ENCODE results near the gene MALSU1. TPM values are rescaled to one million over a fixed set of nuclear protein-coding genes. Genes with fewer than 3 reads are reported as not detected.
A peak's percentile ranks its signal among the peaks of the same experiment; 100 is the strongest.

Gene MALSU1
- total and polyA plus RNA-seq, 3 donors from 2014 or later = 51.8 to 74.9 (median 63.8) TPM

DNA sequence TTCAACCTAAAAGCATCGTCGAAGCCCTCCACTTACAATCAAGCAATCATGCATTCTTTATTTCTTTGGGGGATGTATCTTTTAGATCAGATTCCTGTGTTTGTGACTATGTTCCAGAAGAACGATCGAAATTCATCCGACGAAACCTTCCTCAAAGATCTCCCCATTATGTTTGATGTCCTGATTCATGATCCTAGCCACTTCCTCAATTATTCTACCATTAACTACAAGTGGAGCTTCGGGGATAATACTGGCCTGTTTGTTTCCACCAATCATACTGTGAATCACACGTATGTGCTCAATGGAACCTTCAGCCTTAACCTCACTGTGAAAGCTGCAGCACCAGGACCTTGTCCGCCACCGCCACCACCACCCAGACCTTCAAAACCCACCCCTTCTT is 38.8 kb upstream of the MALSU1 start:
- TF ChIP-seq POLR2A (IDR thresholded peaks at IDR 0.05) = no peak
- TF ChIP-seq, protein P1, sequence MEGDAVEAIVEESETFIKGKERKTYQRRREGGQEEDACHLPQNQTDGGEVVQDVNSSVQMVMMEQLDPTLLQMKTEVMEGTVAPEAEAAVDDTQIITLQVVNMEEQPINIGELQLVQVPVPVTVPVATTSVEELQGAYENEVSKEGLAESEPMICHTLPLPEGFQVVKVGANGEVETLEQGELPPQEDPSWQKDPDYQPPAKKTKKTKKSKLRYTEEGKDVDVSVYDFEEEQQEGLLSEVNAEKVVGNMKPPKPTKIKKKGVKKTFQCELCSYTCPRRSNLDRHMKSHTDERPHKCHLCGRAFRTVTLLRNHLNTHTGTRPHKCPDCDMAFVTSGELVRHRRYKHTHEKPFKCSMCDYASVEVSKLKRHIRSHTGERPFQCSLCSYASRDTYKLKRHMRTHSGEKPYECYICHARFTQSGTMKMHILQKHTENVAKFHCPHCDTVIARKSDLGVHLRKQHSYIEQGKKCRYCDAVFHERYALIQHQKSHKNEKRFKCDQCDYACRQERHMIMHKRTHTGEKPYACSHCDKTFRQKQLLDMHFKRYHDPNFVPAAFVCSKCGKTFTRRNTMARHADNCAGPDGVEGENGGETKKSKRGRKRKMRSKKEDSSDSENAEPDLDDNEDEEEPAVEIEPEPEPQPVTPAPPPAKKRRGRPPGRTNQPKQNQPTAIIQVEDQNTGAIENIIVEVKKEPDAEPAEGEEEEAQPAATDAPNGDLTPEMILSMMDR (IDR thresholded peaks at IDR 0.05) = no peak
- H3K4me3 ChIP-seq = no peak overlapping the region
- H3K27ac ChIP-seq = no peak overlapping the region
- 86 to 88% methylated on average over 10 of the region's 10 CpGs for WGBS, 2 donors
- no peaks in the 10 kb centered on the region for H3K36me3 ChIP-seq (ENCODE audit: low read depth, missing control alignments)
- DNase-seq = no peak
- no peaks in the 10 kb centered on the region for H3K4me1 ChIP-seq
- no peaks in the 10 kb centered on the region for H3K27me3 ChIP-seq
- H3K9me3 ChIP-seq = no peaks in the 10 kb centered on the region
- intact Hi-C loops (cut with DNase I; ENCODE audit: low total_unique reads) = no loop called here

DNA sequence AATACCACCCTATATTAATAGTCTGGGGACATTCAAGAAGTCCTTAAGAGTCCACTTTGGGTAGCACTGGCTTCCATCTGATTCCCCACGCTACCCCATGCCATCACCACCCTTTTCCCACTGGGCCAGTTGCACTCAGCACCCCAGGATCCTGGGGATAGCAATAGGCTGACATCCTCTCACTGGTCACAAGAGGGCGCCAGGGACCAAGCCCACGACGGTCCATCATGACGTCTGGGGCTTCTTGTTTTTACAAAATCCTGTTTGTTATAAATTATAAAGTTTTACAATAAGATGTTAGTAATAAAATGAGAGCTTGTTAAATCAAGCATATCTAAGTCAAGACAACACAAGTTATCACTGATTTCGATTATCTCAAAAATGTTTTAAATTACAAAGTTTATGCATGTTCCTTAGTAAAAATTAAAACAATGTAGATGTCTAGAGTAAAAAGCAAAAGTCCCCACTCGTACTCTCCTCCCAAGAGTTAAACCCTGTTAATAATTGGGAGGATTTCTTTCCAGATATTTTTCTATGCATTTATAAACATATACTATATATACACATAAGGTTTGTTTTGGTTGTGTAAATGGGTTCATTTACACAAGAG is 37.2 kb upstream of the MALSU1 start:
- Histone ChIP-seq H3K9me3 (no peaks in the 10 kb centered on the region), H3K27ac (no peak overlapping the region), H3K4me3 (no peak overlapping the region), H3K36me3 (ENCODE audit: low read depth, missing control alignments) (no peaks in the 10 kb centered on the region), H3K27me3 (no peaks in the 10 kb centered on the region), H3K4me1 (no peaks in the 10 kb centered on the region)
- DNase-seq = peak; percentile 62
- intact Hi-C loops (cut with DNase I; ENCODE audit: low total_unique reads) = no loop called here
- WGBS, 2 donors = 12 to 16% methylated on average over 7 of the region's 7 CpGs
- TF ChIP-seq, protein P1 (IDR thresholded peaks at IDR 0.05) = peak; percentile 41 to 73 (median 63)
- TF ChIP-seq POLR2A (IDR thresholded peaks at IDR 0.05) = no peak

DNA sequence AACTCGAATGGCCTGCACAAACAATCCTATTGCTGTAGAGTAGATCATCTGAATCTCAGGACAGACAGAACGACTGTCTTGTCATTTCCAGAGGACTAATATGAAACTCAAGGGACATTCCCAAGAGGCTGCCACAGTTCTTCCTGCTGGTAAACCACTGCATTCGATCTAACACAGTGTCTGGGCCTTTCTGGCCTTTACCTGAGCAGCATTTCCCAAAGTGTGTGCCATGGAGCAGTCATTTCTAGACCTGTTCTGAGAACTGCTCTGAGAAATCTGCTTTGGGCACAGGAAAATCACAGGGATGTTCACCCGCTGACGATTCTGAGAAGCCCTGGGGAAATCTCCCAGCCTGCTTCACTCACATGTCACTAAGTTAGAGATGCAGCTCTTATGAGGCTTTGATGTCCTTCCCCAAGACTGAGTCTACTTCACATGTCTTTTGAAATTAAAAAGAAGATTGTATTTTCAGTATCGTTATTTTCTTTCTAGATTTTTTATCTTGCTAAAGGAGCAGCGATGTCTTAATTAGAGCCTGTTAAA is 34.2 kb upstream of the MALSU1 start:
- no peak for DNase-seq
- Histone ChIP-seq H3K36me3 (ENCODE audit: low read depth, missing control alignments) (no peaks in the 10 kb centered on the region), H3K27me3 (no peaks in the 10 kb centered on the region), H3K4me1 (no peaks in the 10 kb centered on the region), H3K27ac (no peak overlapping the region), H3K9me3 (no peaks in the 10 kb centered on the region), H3K4me3 (no peak overlapping the region)
- intact Hi-C loops (cut with DNase I; ENCODE audit: low total_unique reads) = no loop called here
- 74 to 77% methylated on average over 7 of the region's 7 CpGs for WGBS, 2 donors
- TF ChIP-seq POLR2A (IDR thresholded peaks at IDR 0.05) = no peak
- TF ChIP-seq, protein P1 (IDR thresholded peaks at IDR 0.05) = no peak

DNA sequence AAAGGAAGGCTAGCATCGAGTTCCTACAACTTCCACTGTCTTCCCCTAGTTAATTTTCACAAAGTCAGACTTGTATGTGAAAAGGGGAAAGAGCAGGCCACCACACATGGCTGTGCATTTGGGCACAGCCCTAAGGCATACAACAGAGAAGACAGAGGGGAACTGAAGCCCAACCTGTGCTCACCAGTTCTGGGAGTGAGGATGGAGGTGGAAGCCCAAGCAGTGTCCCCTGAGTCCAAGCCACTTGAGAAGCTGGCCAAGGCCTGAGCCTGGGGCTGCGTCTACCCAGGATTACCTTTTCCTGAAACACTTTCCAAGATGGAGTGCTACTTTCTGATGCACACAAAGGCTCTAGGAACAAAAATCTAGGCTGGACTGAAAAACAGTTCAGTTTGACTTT is 32.2 kb upstream of the MALSU1 start:
- DNase-seq = no peak
- TF ChIP-seq, protein P1 (IDR thresholded peaks at IDR 0.05) = no peak
- no peak for TF ChIP-seq POLR2A (IDR thresholded peaks at IDR 0.05)
- no peaks in the 10 kb centered on the region for H3K4me1 ChIP-seq
- intact Hi-C loops (cut with DNase I; ENCODE audit: low total_unique reads) = no loop called here
- no peaks in the 10 kb centered on the region for H3K9me3 ChIP-seq
- no peaks in the 10 kb centered on the region for H3K27me3 ChIP-seq
- no peak overlapping the region for H3K4me3 ChIP-seq
- 80 to 92% methylated on average over 2 of the region's 2 CpGs for WGBS, 2 donors
- H3K36me3 ChIP-seq (ENCODE audit: low read depth, missing control alignments) = no peaks in the 10 kb centered on the region
- H3K27ac ChIP-seq = no peak overlapping the region

DNA sequence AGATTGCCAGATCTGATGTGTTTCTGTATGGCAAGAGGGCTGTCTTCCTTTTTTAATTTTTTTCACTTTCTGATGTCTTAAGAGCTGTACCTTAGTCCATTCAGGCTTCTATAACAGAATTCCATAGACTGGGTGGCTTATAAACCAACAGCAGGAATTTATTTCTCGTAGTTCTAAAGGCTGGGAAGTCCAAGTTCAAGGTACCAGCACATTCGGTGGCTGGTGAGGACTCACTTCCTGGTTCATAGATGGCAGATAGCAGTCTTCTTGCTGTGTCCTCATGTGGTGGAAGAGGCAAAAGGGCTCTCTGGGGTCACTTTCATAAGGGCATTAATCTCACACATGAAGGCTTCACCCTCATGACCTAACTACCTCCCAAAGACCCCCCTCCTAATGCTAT is 31.8 kb upstream of the MALSU1 start:
- WGBS, 2 donors = 89 to 94% methylated on average over 2 of the region's 2 CpGs
- TF ChIP-seq, protein P1 (IDR thresholded peaks at IDR 0.05) = no peak
- no peak for TF ChIP-seq POLR2A (IDR thresholded peaks at IDR 0.05)
- intact Hi-C loops (cut with DNase I; ENCODE audit: low total_unique reads) = no loop called here
- no peak for DNase-seq
- H3K27ac ChIP-seq = no peak overlapping the region
- no peaks in the 10 kb centered on the region for H3K9me3 ChIP-seq
- H3K36me3 ChIP-seq (ENCODE audit: low read depth, missing control alignments) = no peaks in the 10 kb centered on the region
- H3K4me1 ChIP-seq = no peaks in the 10 kb centered on the region
- no peak overlapping the region for H3K4me3 ChIP-seq
- H3K27me3 ChIP-seq = no peaks in the 10 kb centered on the region

Data from testis (tissue), 3 donors.